ENCODE data around the gene KRT31.

DNA sequence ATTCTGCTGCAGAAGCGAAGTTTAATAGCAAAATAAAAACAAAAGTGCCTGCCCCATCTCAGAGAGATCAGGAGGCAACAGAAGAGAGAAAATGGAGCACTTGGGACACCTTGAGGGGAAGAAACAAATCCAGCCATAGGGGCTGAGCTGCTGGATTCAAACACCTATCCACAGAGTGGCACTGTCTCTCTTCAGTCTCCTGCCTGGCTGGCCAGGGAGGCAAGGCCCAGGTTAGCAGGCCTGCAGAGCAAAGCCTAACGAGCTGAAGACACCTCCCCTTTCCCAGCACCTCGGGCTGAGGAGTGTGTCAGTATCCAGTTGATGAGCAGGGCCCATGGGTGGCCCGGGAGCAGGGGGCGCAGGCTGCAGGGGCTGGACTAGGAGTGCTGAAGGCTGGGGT, 8.8 kb upstream of the KRT31 start:
- TF ChIP-seq POLR2A (IDR thresholded peaks at IDR 0.05) = no peak
- TF ChIP-seq, protein P1, sequence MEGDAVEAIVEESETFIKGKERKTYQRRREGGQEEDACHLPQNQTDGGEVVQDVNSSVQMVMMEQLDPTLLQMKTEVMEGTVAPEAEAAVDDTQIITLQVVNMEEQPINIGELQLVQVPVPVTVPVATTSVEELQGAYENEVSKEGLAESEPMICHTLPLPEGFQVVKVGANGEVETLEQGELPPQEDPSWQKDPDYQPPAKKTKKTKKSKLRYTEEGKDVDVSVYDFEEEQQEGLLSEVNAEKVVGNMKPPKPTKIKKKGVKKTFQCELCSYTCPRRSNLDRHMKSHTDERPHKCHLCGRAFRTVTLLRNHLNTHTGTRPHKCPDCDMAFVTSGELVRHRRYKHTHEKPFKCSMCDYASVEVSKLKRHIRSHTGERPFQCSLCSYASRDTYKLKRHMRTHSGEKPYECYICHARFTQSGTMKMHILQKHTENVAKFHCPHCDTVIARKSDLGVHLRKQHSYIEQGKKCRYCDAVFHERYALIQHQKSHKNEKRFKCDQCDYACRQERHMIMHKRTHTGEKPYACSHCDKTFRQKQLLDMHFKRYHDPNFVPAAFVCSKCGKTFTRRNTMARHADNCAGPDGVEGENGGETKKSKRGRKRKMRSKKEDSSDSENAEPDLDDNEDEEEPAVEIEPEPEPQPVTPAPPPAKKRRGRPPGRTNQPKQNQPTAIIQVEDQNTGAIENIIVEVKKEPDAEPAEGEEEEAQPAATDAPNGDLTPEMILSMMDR (IDR thresholded peaks at IDR 0.05) = no peak
